B cell (primary cell): ENCODE results near the gene C14orf119. TPM values are rescaled to one million over a fixed set of nuclear protein-coding genes. Genes with fewer than 3 reads are reported as not detected.
A peak's percentile ranks its signal among the peaks of the same experiment; 100 is the strongest.

Source experiments
- ATAC-seq: fragments of 200-7000 bp; cut with Tn5 transposase; one replicate; pipeline ENCODE4 v1.10.0; 2021; ENCODE audit warnings: low read depth, mild to moderate bottlenecking, moderate number of reproducible peaks, moderate library complexity
- CTCF ChIA-PET: fragments of 350-600 bp; sonication (Branson Sonifier 250); formaldehyde crosslinking; loops from one replicate; lab custom pipeline; 2021; ENCODE audit warnings: antibody characterized with exemption, inconsistent platforms; lab: Charles Lee
- POLR2A ChIA-PET: fragments of 350-600 bp; sonication (Branson Sonifier 250); formaldehyde crosslinking; loops from one replicate; lab custom pipeline; 2021; ENCODE audit warnings: antibody characterized with exemption; lab: Charles Lee
- DNase-seq: peaks from one replicate; pipeline ENCODE4 v3.0.0; 2013
- H2AFZ ChIP-seq: 2 replicates; pipeline ENCODE4 v1.6.1; 2012; ENCODE audit warnings: mild to moderate bottlenecking, low read depth, low read length; ENCODE audit not compliant: insufficient read depth, poor library complexity, severe bottlenecking
- H3K27ac ChIP-seq, 2 donors: 1 replicate in 1 of 2; 2 replicates in 1 of 2; pipeline ENCODE4 v1.5.1; 2012 to 2013; ENCODE audit warnings: low read length in 2 of 2, mild to moderate bottlenecking in 2 of 2, moderate library complexity in 1 of 2
- H3K27me3 ChIP-seq, 4 experiments: fragments of 200-600 bp in 1 of 4; sonication (generic) in 1 of 4; replicated peaks in 1 of 4; 1 replicate in 2 of 4; 2 replicates in 2 of 4; pipeline versions ENCODE4 v1.6.1 to v1.7.0; 2013 to 2016; ENCODE audit warnings: low read length in 3 of 4, mild to moderate bottlenecking in 2 of 4, mixed read lengths in 1 of 4, moderate library complexity in 1 of 4; ENCODE audit not compliant: insufficient read depth in 4 of 4, control insufficient read depth in 3 of 4; ENCODE audit errors: control extremely low read depth in 1 of 4
- H3K36me3 ChIP-seq, 2 experiments: replicated peaks in 1 of 2; 1 replicate in 1 of 2; 2 replicates in 1 of 2; pipeline versions ENCODE4 v1.6.1 to v1.7.1; 2013; ENCODE audit warnings: low read length in 1 of 2; ENCODE audit not compliant: insufficient read depth in 2 of 2, control insufficient read depth in 1 of 2; ENCODE audit errors: control extremely low read depth in 1 of 2, extremely low read depth in 1 of 2
- H3K4me1 ChIP-seq, 2 donors: fragments of 200-600 bp in 1 of 2; sonication (generic) in 1 of 2; 1 replicate in 1 of 2; 2 replicates in 1 of 2; pipeline versions ENCODE4 v1.5.1 to v1.6.1; 2013 to 2017; ENCODE audit warnings: low read length in 2 of 2; ENCODE audit not compliant: control insufficient read depth in 2 of 2, insufficient read depth in 2 of 2
- H3K4me2 ChIP-seq: replicated peaks from 2 replicates; pipeline ENCODE3; 2012; ENCODE audit warnings: mild to moderate bottlenecking, low read depth, low read length; ENCODE audit not compliant: poor library complexity, severe bottlenecking
- H3K4me3 ChIP-seq, 5 experiments: fragments of 200-600 bp in 1 of 5; sonication (generic) in 1 of 5; 1 replicate in 3 of 5; 2 replicates in 2 of 5; pipeline versions ENCODE4 v1.5.1 to v1.7.0; 2011 to 2016; ENCODE audit warnings: low read length in 4 of 5, mild to moderate bottlenecking in 4 of 5, low read depth in 2 of 5, control low read depth in 1 of 5, moderate library complexity in 1 of 5; ENCODE audit not compliant: insufficient read depth in 1 of 5; ENCODE audit errors: control extremely low read depth in 1 of 5, extremely low read depth in 1 of 5
- H3K79me2 ChIP-seq: fragments of 200-600 bp; sonication (generic); one replicate; pipeline ENCODE4 v1.6.0; 2016; ENCODE audit warnings: low read length; ENCODE audit not compliant: control insufficient read depth, insufficient read depth
- H3K9ac ChIP-seq: fragments of 200-600 bp; sonication (generic); 2 replicates; pipeline ENCODE4 v1.6.1; 2017; ENCODE audit warnings: mild to moderate bottlenecking, low read length, moderate library complexity
- H3K9me3 ChIP-seq, 3 donors: one replicate each; pipeline versions ENCODE4 v1.6.1 to v1.7.1; 2013; ENCODE audit warnings: low read length in 2 of 3; ENCODE audit not compliant: control insufficient read depth in 2 of 3, insufficient read depth in 1 of 3; ENCODE audit errors: control extremely low read depth in 1 of 3
- H4K20me1 ChIP-seq: 2 replicates; pipeline ENCODE4 v1.6.0; 2012; ENCODE audit warnings: mild to moderate bottlenecking, low read length; ENCODE audit not compliant: insufficient read depth, control insufficient read depth, poor library complexity, severe bottlenecking
- H3K27ac Mint-ChIP-seq: one replicate; pipeline ENCODE4 v1.8.0; 2021; ENCODE audit warnings: mixed read lengths
- H3K27me3 Mint-ChIP-seq: one replicate; pipeline ENCODE4 v1.8.0; 2021; ENCODE audit warnings: mixed read lengths
- H3K4me1 Mint-ChIP-seq: one replicate; pipeline ENCODE4 v1.8.0; 2021; ENCODE audit warnings: mixed read lengths
- H3K4me3 Mint-ChIP-seq: one replicate; pipeline ENCODE4 v1.8.0; 2021; ENCODE audit warnings: mixed read lengths
- H3K9me3 Mint-ChIP-seq: one replicate; pipeline ENCODE4 v1.8.0; 2022; ENCODE audit warnings: mixed read lengths; ENCODE audit not compliant: insufficient read depth
- CTCF ChIP-seq: fragments of 200-600 bp; IDR thresholded peaks from one replicate; pipeline ENCODE4 v1.8.0; 2022; ENCODE audit warnings: antibody characterized with exemption, mild to moderate bottlenecking
- EZH2 ChIP-seq: IDR thresholded peaks from 2 replicates; pipeline ENCODE4 v1.6.1; 2012; ENCODE audit warnings: borderline replicate concordance, low read depth, mild to moderate bottlenecking, moderate library complexity, low read length; ENCODE audit not compliant: insufficient read depth, poor library complexity, severe bottlenecking
- WGBS: methylation state at CpG from one replicate; pipeline ENCODE4 v1.1.5; 2013; ENCODE audit warnings: missing lambda C conversion rate; ENCODE audit not compliant: insufficient coverage; 5-methylcytosine and 5-hydroxymethylcytosine counted together
- intact Hi-C: fragments of 100-400 bp; cut with micrococcal nuclease; formaldehyde crosslinking; loops from one replicate; pipeline ENCODE4 v1.10.0; 2022
- polyA plus RNA-seq: library from polyadenylated mRNA; depleted of rRNA; stranded (reverse); fragments of >200 nt; gene quantifications from 2 replicates; pipeline ENCODE4 v1.2.3, GENCODE V29; 2012
- total RNA-seq, 2 donors: library from RNA; stranded (reverse); fragments of 120-200 nt in 1 of 2; gene quantifications; 1 replicate in 1 of 2; 2 replicates in 1 of 2; pipeline versions ENCODE4 v1.2.3 to v1.2.4, GENCODE V29; 2013 to 2022

Gene C14orf119
- total and polyA plus RNA-seq, 2 donors (not counting 1 experiment from before 2014, with no cell fraction given) = 12.2 to 30.6 TPM

DNA sequence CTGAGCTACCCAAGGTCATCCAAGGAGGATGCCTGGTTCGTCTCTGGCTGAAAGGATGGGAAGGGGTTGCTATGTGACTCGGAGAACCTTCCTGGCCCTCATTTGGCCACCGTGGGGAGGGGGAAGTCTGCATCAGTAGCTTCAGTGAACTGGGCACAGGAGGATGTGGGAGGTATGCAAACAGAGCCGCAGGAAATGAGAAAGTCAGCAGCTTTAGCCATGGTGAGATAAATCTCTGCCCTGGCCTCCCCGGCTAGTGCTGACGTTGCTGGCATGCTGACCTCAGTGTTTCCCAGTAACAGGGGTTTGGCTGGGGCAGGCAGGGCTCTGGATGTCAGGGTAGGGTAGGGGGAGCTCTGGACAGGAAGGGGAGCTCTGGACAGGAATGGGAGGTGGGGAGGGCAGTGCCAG is 26.1 kb downstream of the C14orf119 start:
- no peaks in the 10 kb centered on the region for H3K36me3 ChIP-seq
- H4K20me1 ChIP-seq = no peaks in the 10 kb centered on the region
- no peak for TF ChIP-seq EZH2
- no peak for TF ChIP-seq CTCF
- ChIA-PET CTCF (interaction anchor here (0.6 to 9.6 kb wide), 31 partner anchors 9 to 895 kb away, joined by 3 to 249 read pairs (median 5); partner anchors contain the start of genes ACIN1, C14orf119, PABPN1 and PPP1R3E), POLR2A (interaction anchor here (0.9 to 1.2 kb wide), 2 partner anchors 26 to 200 kb away, joined by 3 to 4 read pairs; partner anchors contain the start of genes ACIN1, C14orf119 and PABPN1)
- peak overlapping the region in 3 of 5 experiments; percentile 27 to 36 (median 31) for H3K4me3 ChIP-seq
- peaks cover 32 to 35% of the 10 kb centered on the region in 2 donors for H3K4me1 ChIP-seq
- H3K4me2 ChIP-seq = peak overlapping the region; percentile 77
- Mint-ChIP-seq H3K27me3 (peaks cover under 1% of the 10 kb centered on the region), H3K4me3 (peak overlapping the region; percentile 79), H3K4me1 (peaks cover 34% of the 10 kb centered on the region), H3K9me3 (no peaks in the 10 kb centered on the region), H3K27ac (peak overlapping the region; percentile 89)
- H2AFZ ChIP-seq = peak overlapping the region; percentile 79
- no peaks in the 10 kb centered on the region for H3K27me3 ChIP-seq
- intact Hi-C loops = loop anchor here (1.0 to 2.0 kb wide), 3 partner anchors 66 to 207 kb away; partner anchors contain the start of gene HOMEZ
- H3K79me2 ChIP-seq = no peaks in the 10 kb centered on the region
- H3K9me3 ChIP-seq = peaks cover 0 to 3% (median 0%) of the 10 kb centered on the region in 3 donors
- peak overlapping the region; percentile 45 for H3K9ac ChIP-seq
- peak; percentile 24 for ATAC-seq
- DNase-seq = peak; percentile 47
- peak overlapping the region; percentile 54 to 88 for H3K27ac ChIP-seq
- WGBS = 23% methylated on average over 6 of the region's 6 CpGs

DNA sequence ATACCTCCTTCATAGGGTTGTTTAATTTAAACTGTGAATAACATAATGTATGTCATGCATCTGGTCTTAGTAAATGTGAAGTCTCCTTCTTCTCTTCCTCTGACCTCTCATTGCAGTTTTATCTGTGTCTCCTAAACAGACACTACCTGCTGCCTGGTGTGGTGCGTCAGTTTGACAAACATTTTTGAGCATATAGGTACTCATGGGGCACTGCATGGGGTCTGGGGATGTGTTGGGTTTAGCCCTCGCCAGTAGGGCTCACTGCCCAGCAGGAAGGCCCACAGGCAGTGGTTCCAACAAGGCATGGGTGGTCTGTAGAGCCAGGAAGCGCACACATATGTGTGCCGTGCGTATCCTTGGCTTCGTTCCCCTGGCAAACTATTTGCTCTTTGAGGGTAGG is 26.8 kb downstream of the C14orf119 start:
- peaks cover 34% of the 10 kb centered on the region for H3K4me1 Mint-ChIP-seq
- no peaks in the 10 kb centered on the region for H3K9me3 Mint-ChIP-seq
- no peak for DNase-seq
- peak overlapping the region; percentile 79 for H3K4me3 Mint-ChIP-seq
- CTCF ChIA-PET = interaction anchor here (1.0 to 9.6 kb wide), 15 partner anchors 8 to 896 kb away, joined by 3 to 249 read pairs (median 10); partner anchors contain the start of genes ACIN1, C14orf119, PABPN1 and SLC7A8
- TF ChIP-seq EZH2 (no peak), CTCF (no peak)
- H3K9me3 ChIP-seq = peaks cover 0 to 3% (median 0%) of the 10 kb centered on the region in 3 donors
- no peaks in the 10 kb centered on the region for H4K20me1 ChIP-seq
- no peaks in the 10 kb centered on the region for H3K27me3 ChIP-seq
- peaks cover 32 to 35% of the 10 kb centered on the region in 2 donors for H3K4me1 ChIP-seq
- H3K27me3 Mint-ChIP-seq = no peaks in the 10 kb centered on the region
- no peaks in the 10 kb centered on the region for H3K79me2 ChIP-seq
- POLR2A ChIA-PET = interaction anchor here (0.6 to 0.9 kb wide), 2 partner anchors 27 to 115 kb away, joined by 4 to 5 read pairs; partner anchors contain the start of genes ACIN1 and C14orf119
- no peak overlapping the region for H3K9ac ChIP-seq
- peak overlapping the region; percentile 64 for H3K27ac Mint-ChIP-seq
- intact Hi-C loops = no loop called here
- WGBS = 97% methylated on average over 6 of the region's 6 CpGs
- no peaks in the 10 kb centered on the region for H3K36me3 ChIP-seq
- ATAC-seq = no peak
- no peak overlapping the region for H3K4me3 ChIP-seq
- H2AFZ ChIP-seq = peak overlapping the region; percentile 79
- peak overlapping the region; percentile 54 to 88 for H3K27ac ChIP-seq
- H3K4me2 ChIP-seq = peak overlapping the region; percentile 77
